Neural cell (in vitro differentiated cells): ENCODE results near the gene DZIP1. TPM values are rescaled to one million over a fixed set of nuclear protein-coding genes. Genes with fewer than 3 reads are reported as not detected.

Experiments used
- H2AFZ ChIP-seq: fragments of 200-600, 300-800 bp; sonication (generic), shearing (Covaris generic); 2 replicates; pipeline ENCODE4 v1.6.0; 2014; ENCODE audit warnings: low read depth, mild to moderate bottlenecking, antibody characterized with exemption, low read length, moderate library complexity
- H3F3A ChIP-seq: fragments of 200-600 bp; shearing (Covaris generic); 2 replicates; pipeline ENCODE4 v1.6.1; 2016; ENCODE audit warnings: mild to moderate bottlenecking, moderate library complexity, mixed read lengths, antibody characterized with exemption, low read length; ENCODE audit not compliant: insufficient read depth, poor library complexity, severe bottlenecking
- H3K27ac ChIP-seq: fragments of 200-600, 300-800 bp; sonication (generic), shearing (Covaris generic); 2 replicates; pipeline ENCODE4 v1.5.1; 2014; ENCODE audit warnings: mild to moderate bottlenecking, low read length, moderate library complexity
- H3K27me3 ChIP-seq: fragments of 300-800, 200-600 bp; sonication (generic), shearing (Covaris generic); 2 replicates; pipeline ENCODE4 v1.6.0; 2014; ENCODE audit warnings: mild to moderate bottlenecking, low read depth, low read length, moderate library complexity; ENCODE audit not compliant: insufficient read depth
- H3K36me3 ChIP-seq: fragments of 300-800, 200-600 bp; sonication (generic), shearing (Covaris generic); 2 replicates; pipeline ENCODE4 v1.5.1; 2014; ENCODE audit warnings: mild to moderate bottlenecking, antibody characterized with exemption, low read length, moderate library complexity; ENCODE audit not compliant: insufficient read depth
- H3K4me2 ChIP-seq: fragments of 300-800, 200-600 bp; sonication (generic), shearing (Covaris generic); 2 replicates; pipeline ENCODE4 v1.6.0; 2014; ENCODE audit warnings: mild to moderate bottlenecking, low read length
- H3K4me3 ChIP-seq: fragments of 300-800, 200-600 bp; sonication (generic), shearing (Covaris generic); 2 replicates; pipeline ENCODE4 v1.5.1; 2014; ENCODE audit warnings: mild to moderate bottlenecking, low read length, moderate library complexity
- H3K79me2 ChIP-seq: fragments of 200-600 bp; shearing (Covaris generic); replicated peaks from 2 replicates; pipeline ENCODE4 v1.6.0; 2014; ENCODE audit warnings: mild to moderate bottlenecking, low read length, moderate library complexity; ENCODE audit not compliant: insufficient read depth
- H3K9ac ChIP-seq: fragments of 300-800, 200-600 bp; sonication (generic), shearing (Covaris generic); 2 replicates; pipeline ENCODE4 v1.6.1; 2016; ENCODE audit warnings: mild to moderate bottlenecking, low read length, mixed read lengths
- H3K9me2 ChIP-seq: fragments of 200-600 bp; shearing (Covaris generic); 2 replicates; pipeline ENCODE4 v1.6.1; 2016; ENCODE audit warnings: mild to moderate bottlenecking, low read length, mixed read lengths; ENCODE audit not compliant: insufficient read depth
- H3K9me3 ChIP-seq: fragments of 200-600, 300-800 bp; sonication (generic), shearing (Covaris generic); 2 replicates; pipeline ENCODE4 v1.6.1; 2016; ENCODE audit warnings: mild to moderate bottlenecking, mixed run types, low read length, moderate library complexity, mixed read lengths
- H4K20me1 ChIP-seq: fragments of 200-600 bp; shearing (Covaris generic); 2 replicates; pipeline ENCODE4 v1.6.1; 2016; ENCODE audit warnings: mild to moderate bottlenecking, mixed run types; ENCODE audit not compliant: insufficient read depth
- CTCF ChIP-seq: fragments of 450-650 bp; IDR thresholded peaks from 2 replicates; pipeline ENCODE4 v1.5.1; 2014; ENCODE audit warnings: antibody characterized with exemption, mild to moderate bottlenecking, moderate library complexity; ENCODE audit not compliant: poor library complexity, severe bottlenecking
- EP300 ChIP-seq: fragments of 450-650 bp; conservative IDR thresholded peaks from 2 replicates; pipeline ENCODE4 v1.6.1; 2014; ENCODE audit warnings: antibody characterized with exemption, mild to moderate bottlenecking, moderate library complexity; ENCODE audit not compliant: poor library complexity, severe bottlenecking
- EZH2 ChIP-seq: fragments of 200-600, 300-800 bp; shearing (Covaris generic), sonication (generic); IDR thresholded peaks from 2 replicates; pipeline ENCODE4 v1.6.1; 2014; ENCODE audit warnings: antibody characterized with exemption, low read length, borderline replicate concordance, mild to moderate bottlenecking; ENCODE audit not compliant: insufficient read depth, poor library complexity, severe bottlenecking
- MXI1 ChIP-seq: fragments of 450-650 bp; conservative IDR thresholded peaks from 2 replicates; pipeline ENCODE4 v1.6.1; 2014; ENCODE audit warnings: antibody characterized with exemption, mild to moderate bottlenecking; ENCODE audit not compliant: poor library complexity, severe bottlenecking
- POLR2AphosphoS5 ChIP-seq: IDR thresholded peaks from 2 replicates; pipeline ENCODE4 v1.6.1; 2012
- RAD21 ChIP-seq: fragments of 450-650 bp; conservative IDR thresholded peaks from 2 replicates; pipeline ENCODE4 v1.6.1; 2014; ENCODE audit warnings: antibody characterized with exemption, mild to moderate bottlenecking, moderate library complexity
- SMC3 ChIP-seq: fragments of 450-650 bp; conservative IDR thresholded peaks from 2 replicates; pipeline ENCODE4 v1.6.1; 2014; ENCODE audit warnings: antibody characterized with exemption, mild to moderate bottlenecking, moderate library complexity; ENCODE audit not compliant: poor library complexity
- TAF1 ChIP-seq: IDR thresholded peaks from 2 replicates; pipeline ENCODE4 v1.6.1; 2012; ENCODE audit warnings: low read depth
- polyA plus RNA-seq: library from polyadenylated mRNA; depleted of rRNA; stranded (reverse); fragments of >200 nt; gene quantifications from 2 replicates; pipeline ENCODE4 v1.2.3, GENCODE V29; 2014
- TF ChIP-seq, protein P1 (sequence below): IDR thresholded peaks from 2 replicates; pipeline ENCODE4 v1.6.1; 2012; ENCODE audit warnings: borderline replicate concordance

DZIP1 gene
- polyA plus RNA-seq, 1 donor from 2014 or later: 35.3 TPM

DNA sequence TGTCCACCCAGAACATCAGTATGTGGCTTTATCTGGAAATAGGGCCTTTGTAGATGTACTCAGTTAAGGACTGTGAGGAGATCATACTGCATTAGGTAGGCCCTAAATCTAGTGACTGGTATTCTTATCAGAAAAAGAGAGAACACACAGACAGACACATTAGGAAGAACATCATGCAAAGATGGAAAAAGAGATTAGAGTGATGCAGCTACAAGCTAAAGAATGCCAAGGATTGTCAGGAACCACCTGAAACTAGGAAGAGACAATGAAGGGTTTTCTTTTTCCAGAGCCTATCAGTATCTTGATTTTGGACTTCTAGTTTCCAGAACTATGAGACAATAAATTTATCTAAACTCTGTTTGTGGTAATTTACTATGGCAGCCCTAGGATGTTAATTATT, 15.0 kb upstream of the DZIP1 start:
- Histone ChIP-seq H4K20me1 (no peaks in the 10 kb centered on the region), H3K79me2 (no peaks in the 10 kb centered on the region), H3K36me3 (no peaks in the 10 kb centered on the region), H3K9me2 (no peaks in the 10 kb centered on the region), H3K27me3 (no peaks in the 10 kb centered on the region), H3K27ac (no peak overlapping the region), H3K4me3 (no peak overlapping the region), H3K9ac (no peak overlapping the region), H3F3A (no peaks in the 10 kb centered on the region), H3K4me2 (no peak overlapping the region), H3K9me3 (no peaks in the 10 kb centered on the region), H2AFZ (no peak overlapping the region)
- TF ChIP-seq SMC3 (no peak), MXI1 (no peak), CTCF (no peak), TAF1 (no peak), POLR2AphosphoS5 (no peak), EZH2 (no peak), RAD21 (no peak), EP300 (no peak)
- TF ChIP-seq, protein P1, sequence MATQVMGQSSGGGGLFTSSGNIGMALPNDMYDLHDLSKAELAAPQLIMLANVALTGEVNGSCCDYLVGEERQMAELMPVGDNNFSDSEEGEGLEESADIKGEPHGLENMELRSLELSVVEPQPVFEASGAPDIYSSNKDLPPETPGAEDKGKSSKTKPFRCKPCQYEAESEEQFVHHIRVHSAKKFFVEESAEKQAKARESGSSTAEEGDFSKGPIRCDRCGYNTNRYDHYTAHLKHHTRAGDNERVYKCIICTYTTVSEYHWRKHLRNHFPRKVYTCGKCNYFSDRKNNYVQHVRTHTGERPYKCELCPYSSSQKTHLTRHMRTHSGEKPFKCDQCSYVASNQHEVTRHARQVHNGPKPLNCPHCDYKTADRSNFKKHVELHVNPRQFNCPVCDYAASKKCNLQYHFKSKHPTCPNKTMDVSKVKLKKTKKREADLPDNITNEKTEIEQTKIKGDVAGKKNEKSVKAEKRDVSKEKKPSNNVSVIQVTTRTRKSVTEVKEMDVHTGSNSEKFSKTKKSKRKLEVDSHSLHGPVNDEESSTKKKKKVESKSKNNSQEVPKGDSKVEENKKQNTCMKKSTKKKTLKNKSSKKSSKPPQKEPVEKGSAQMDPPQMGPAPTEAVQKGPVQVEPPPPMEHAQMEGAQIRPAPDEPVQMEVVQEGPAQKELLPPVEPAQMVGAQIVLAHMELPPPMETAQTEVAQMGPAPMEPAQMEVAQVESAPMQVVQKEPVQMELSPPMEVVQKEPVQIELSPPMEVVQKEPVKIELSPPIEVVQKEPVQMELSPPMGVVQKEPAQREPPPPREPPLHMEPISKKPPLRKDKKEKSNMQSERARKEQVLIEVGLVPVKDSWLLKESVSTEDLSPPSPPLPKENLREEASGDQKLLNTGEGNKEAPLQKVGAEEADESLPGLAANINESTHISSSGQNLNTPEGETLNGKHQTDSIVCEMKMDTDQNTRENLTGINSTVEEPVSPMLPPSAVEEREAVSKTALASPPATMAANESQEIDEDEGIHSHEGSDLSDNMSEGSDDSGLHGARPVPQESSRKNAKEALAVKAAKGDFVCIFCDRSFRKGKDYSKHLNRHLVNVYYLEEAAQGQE: no peak

DNA sequence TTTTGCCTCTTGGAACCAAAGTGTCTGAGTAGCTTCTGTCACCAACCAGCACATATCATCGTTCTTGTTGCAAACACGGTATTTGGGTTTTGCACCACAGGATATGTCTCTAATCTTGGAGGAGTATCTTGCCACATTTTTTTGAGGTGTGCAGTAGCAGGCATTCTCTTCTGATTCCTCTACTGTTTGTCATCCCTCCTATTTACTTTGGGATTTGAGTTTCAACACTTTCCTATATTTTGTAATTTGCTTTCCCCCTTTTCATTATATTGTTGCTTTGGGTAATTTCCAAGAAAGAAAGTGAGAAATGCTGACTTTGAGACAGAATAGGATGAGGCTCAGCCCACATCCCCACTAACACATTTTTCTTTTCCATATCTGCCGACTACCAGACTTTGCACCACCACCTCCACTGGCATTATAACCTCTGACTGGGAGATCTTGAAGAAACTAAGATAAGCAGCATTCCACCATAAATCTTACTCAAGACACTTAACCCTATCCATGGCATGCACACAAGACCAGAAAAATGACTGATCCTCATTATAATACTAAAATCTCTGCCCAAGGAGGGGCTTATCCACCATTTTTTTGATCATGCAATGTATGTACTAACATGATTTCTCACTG, 12.0 kb upstream of the DZIP1 start:
- Histone ChIP-seq H3K9me2 (no peaks in the 10 kb centered on the region), H2AFZ (no peak overlapping the region), H3K79me2 (no peaks in the 10 kb centered on the region), H3K4me3 (no peak overlapping the region), H3K27ac (no peak overlapping the region), H3F3A (no peaks in the 10 kb centered on the region), H3K36me3 (no peaks in the 10 kb centered on the region), H3K4me2 (no peak overlapping the region), H3K27me3 (no peaks in the 10 kb centered on the region), H3K9ac (no peak overlapping the region), H4K20me1 (no peaks in the 10 kb centered on the region), H3K9me3 (no peaks in the 10 kb centered on the region)
- TF ChIP-seq TAF1 (no peak), RAD21 (no peak), CTCF (no peak), EZH2 (no peak), EP300 (no peak), SMC3 (no peak)
- TF ChIP-seq, protein P1: no peak
